ENCODE measurements around the gene PES1. TPM values are rescaled to one million over a fixed set of nuclear protein-coding genes. Genes with fewer than 3 reads are reported as not detected.

PES1 gene
- total and polyA plus RNA-seq, 2 donors (not counting 1 experiment from before 2014, with no cell fraction given): 51.2 to 61.3 TPM

DNA sequence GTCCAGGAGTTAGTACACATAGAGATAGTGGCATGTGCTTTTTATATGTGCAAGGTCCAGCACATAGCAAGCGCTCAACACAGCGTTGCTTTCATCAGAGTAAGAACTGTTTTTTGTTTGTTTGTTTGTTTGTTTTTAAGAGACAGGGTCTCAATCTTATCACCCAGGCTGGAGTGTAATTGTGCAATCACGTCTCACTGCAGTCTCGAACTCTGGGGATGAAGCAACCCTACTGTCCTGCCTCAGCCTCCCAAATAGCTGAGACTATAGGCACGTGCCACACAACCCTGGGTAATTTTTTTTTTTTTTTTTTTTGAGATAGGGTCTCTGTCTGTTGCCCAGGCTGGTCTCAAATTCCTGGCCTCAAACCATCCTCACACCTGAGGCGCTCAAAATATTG lies 26.1 kb upstream of the PES1 start:
- Histone ChIP-seq H3K27ac (ENCODE audit: insufficient read depth, low read length) (no peak overlapping the region), H3K36me3 (ENCODE audit: control insufficient read depth, insufficient read depth, low read length) (no peaks in the 10 kb centered on the region), H2AFZ (ENCODE audit: low read length) (no peak overlapping the region), H3K79me2 (ENCODE audit: control insufficient read depth, insufficient read depth, low read length) (no peaks in the 10 kb centered on the region), H3K4me2 (ENCODE audit: extremely low read depth, insufficient read depth, low read length) (no peak overlapping the region), H3K9ac (ENCODE audit: insufficient read depth, low read length) (no peak overlapping the region), H3K4me1 (ENCODE audit: control insufficient read depth, extremely low read depth, insufficient read depth, low read length) (no peaks in the 10 kb centered on the region), H3K4me3 (replicated peaks in 1 of 4; ENCODE audit: control extremely low read depth in 1 of 4, insufficient read depth in 1 of 4, low read depth in 3 of 4, low read length in 4 of 4) (no peak overlapping the region), H3K9me3 (ENCODE audit: control insufficient read depth, insufficient read depth, low read depth, low read length) (no peaks in the 10 kb centered on the region), H4K20me1 (ENCODE audit: control insufficient read depth, extremely low read depth, insufficient read depth, low read length) (no peaks in the 10 kb centered on the region), H3K27me3 (ENCODE audit: control insufficient read depth, insufficient read depth, low read length) (no peaks in the 10 kb centered on the region)
- TF ChIP-seq EZH2 (IDR thresholded peaks at IDR 0.05; ENCODE audit: low read length, missing control alignments): no peak
- TF ChIP-seq, protein P1, sequence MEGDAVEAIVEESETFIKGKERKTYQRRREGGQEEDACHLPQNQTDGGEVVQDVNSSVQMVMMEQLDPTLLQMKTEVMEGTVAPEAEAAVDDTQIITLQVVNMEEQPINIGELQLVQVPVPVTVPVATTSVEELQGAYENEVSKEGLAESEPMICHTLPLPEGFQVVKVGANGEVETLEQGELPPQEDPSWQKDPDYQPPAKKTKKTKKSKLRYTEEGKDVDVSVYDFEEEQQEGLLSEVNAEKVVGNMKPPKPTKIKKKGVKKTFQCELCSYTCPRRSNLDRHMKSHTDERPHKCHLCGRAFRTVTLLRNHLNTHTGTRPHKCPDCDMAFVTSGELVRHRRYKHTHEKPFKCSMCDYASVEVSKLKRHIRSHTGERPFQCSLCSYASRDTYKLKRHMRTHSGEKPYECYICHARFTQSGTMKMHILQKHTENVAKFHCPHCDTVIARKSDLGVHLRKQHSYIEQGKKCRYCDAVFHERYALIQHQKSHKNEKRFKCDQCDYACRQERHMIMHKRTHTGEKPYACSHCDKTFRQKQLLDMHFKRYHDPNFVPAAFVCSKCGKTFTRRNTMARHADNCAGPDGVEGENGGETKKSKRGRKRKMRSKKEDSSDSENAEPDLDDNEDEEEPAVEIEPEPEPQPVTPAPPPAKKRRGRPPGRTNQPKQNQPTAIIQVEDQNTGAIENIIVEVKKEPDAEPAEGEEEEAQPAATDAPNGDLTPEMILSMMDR (conservative IDR thresholded peaks at IDR 0.05 in 1 of 2, IDR thresholded peaks at IDR 0.05 in 1 of 2; ENCODE audit: low read depth in 1 of 2, low read length in 2 of 2): no peak
- DNase-seq (ENCODE audit: low read depth in 2 of 2): no peak

DNA sequence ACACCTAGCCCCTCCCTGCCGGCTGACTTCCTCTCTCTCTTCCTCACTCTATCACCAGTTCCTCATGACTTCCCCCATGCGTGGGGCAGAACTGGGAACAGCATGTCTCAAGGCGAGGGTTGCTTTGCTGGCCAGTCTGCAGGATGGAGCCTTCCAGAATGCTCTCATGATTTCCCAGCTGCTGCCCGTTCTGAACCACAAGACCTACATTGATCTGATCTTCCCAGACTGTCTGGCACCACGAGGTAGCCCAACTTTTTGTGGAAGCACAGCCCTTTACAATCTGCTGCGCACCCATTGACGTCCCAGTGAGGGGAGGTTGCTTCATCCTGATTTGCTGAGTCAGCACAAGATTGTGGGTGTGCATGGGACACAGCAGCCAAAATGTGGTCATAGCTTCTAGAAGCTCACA lies 23.8 kb upstream of the PES1 start:
- TF ChIP-seq EZH2 (IDR thresholded peaks at IDR 0.05; ENCODE audit: low read length, missing control alignments): no peak
- TF ChIP-seq, protein P1 (conservative IDR thresholded peaks at IDR 0.05 in 1 of 2, IDR thresholded peaks at IDR 0.05 in 1 of 2; ENCODE audit: low read depth in 1 of 2, low read length in 2 of 2): no peak
- Histone ChIP-seq H3K27ac (ENCODE audit: insufficient read depth, low read length) (no peak overlapping the region), H3K36me3 (ENCODE audit: control insufficient read depth, insufficient read depth, low read length) (no peaks in the 10 kb centered on the region), H3K79me2 (ENCODE audit: control insufficient read depth, insufficient read depth, low read length) (no peaks in the 10 kb centered on the region), H4K20me1 (ENCODE audit: control insufficient read depth, extremely low read depth, insufficient read depth, low read length) (no peaks in the 10 kb centered on the region), H3K4me3 (replicated peaks in 1 of 4; ENCODE audit: control extremely low read depth in 1 of 4, insufficient read depth in 1 of 4, low read depth in 3 of 4, low read length in 4 of 4) (no peak overlapping the region), H3K4me1 (ENCODE audit: control insufficient read depth, extremely low read depth, insufficient read depth, low read length) (no peaks in the 10 kb centered on the region), H2AFZ (ENCODE audit: low read length) (no peak overlapping the region), H3K9me3 (ENCODE audit: control insufficient read depth, insufficient read depth, low read depth, low read length) (no peaks in the 10 kb centered on the region), H3K4me2 (ENCODE audit: extremely low read depth, insufficient read depth, low read length) (no peak overlapping the region), H3K27me3 (ENCODE audit: control insufficient read depth, insufficient read depth, low read length) (no peaks in the 10 kb centered on the region), H3K9ac (ENCODE audit: insufficient read depth, low read length) (no peak overlapping the region)
- no peak for DNase-seq (ENCODE audit: low read depth in 2 of 2)

DNA sequence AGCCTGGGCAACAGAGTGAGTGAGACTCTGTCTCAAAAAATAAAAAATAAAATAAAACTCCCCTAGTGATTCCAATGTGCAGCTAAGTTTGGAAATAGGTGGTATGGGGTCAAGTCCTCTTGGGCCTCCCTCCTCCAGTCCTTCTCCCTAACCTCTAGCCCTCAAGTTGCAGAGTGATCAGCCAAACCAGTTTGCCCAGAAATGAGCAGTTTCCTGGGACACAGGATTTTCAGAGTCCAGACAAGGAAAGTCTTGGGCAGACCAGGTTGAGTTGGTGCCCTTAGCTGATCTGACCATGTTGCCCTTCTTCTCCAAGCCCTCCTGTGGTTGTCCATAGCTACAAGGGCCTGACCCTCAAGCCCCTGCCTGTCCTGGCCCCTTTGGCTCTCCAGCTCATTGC lies 23.2 kb upstream of the PES1 start:
- DNase-seq (ENCODE audit: low read depth in 2 of 2): no peak
- Histone ChIP-seq H3K9me3 (ENCODE audit: control insufficient read depth, insufficient read depth, low read depth, low read length) (no peaks in the 10 kb centered on the region), H3K4me3 (replicated peaks in 1 of 4; ENCODE audit: control extremely low read depth in 1 of 4, insufficient read depth in 1 of 4, low read depth in 3 of 4, low read length in 4 of 4) (no peak overlapping the region), H3K9ac (ENCODE audit: insufficient read depth, low read length) (no peak overlapping the region), H3K27me3 (ENCODE audit: control insufficient read depth, insufficient read depth, low read length) (no peaks in the 10 kb centered on the region), H3K36me3 (ENCODE audit: control insufficient read depth, insufficient read depth, low read length) (no peaks in the 10 kb centered on the region), H3K79me2 (ENCODE audit: control insufficient read depth, insufficient read depth, low read length) (no peaks in the 10 kb centered on the region), H3K4me1 (ENCODE audit: control insufficient read depth, extremely low read depth, insufficient read depth, low read length) (peaks cover 2% of the 10 kb centered on the region), H2AFZ (ENCODE audit: low read length) (no peak overlapping the region), H3K4me2 (ENCODE audit: extremely low read depth, insufficient read depth, low read length) (no peak overlapping the region), H4K20me1 (ENCODE audit: control insufficient read depth, extremely low read depth, insufficient read depth, low read length) (no peaks in the 10 kb centered on the region), H3K27ac (ENCODE audit: insufficient read depth, low read length) (no peak overlapping the region)
- TF ChIP-seq EZH2 (IDR thresholded peaks at IDR 0.05; ENCODE audit: low read length, missing control alignments): no peak
- TF ChIP-seq, protein P1 (conservative IDR thresholded peaks at IDR 0.05 in 1 of 2, IDR thresholded peaks at IDR 0.05 in 1 of 2; ENCODE audit: low read depth in 1 of 2, low read length in 2 of 2): no peak

Data from fibroblast of lung (primary cell).